Endothelial cell of umbilical vein (primary cell): ENCODE results near the gene DNAJC4. TPM values are rescaled to one million over a fixed set of nuclear protein-coding genes. Genes with fewer than 3 reads are reported as not detected.

ENCODE experiments used
- BruUV-seq: library from RNA; stranded (reverse); fragments of 400-500 nt; replicated peaks from 2 replicates; lab custom pipeline; 2021; lab: Mats Ljungman, UMichigan
- CTCF ChIA-PET: fragments of 300-600, 350-600 bp; sonication (Branson Sonifier 250); formaldehyde crosslinking; loops from one replicate; lab custom pipeline; 2021; ENCODE audit warnings: antibody characterized with exemption, inconsistent platforms; lab: Charles Lee
- POLR2A ChIA-PET: fragments of 300-600, 350-600 bp; sonication (Branson Sonifier 250); formaldehyde crosslinking; loops from one replicate; lab custom pipeline; 2021; ENCODE audit warnings: antibody characterized with exemption, inconsistent platforms; lab: Charles Lee
- DNase-seq: peaks from one replicate; pipeline ENCODE4 v3.0.0-alpha.2; 2011; ENCODE audit warnings: low read depth, low spot score
- FAIRE-seq: peaks from 2 replicates; lab custom pipeline; 2011; peaks lifted over from hg19 to GRCh38; lab: Jason Lieb, UNC
- H2AFZ ChIP-seq: 2 replicates; pipeline ENCODE4 v1.6.0; 2012; ENCODE audit warnings: low read depth, low read length, control low read depth, inconsistent platforms
- H3K27ac ChIP-seq: 2 replicates; pipeline ENCODE4 v1.5.1; 2011; ENCODE audit warnings: low read depth, mild to moderate bottlenecking, control low read depth, low read length, moderate library complexity; ENCODE audit not compliant: insufficient read depth
- H3K27me3 ChIP-seq, 2 experiments: 2 replicates each; pipeline versions ENCODE4 v1.6.0 to v1.6.1; 2011; ENCODE audit warnings: low read length in 2 of 2, mixed read lengths in 1 of 2; ENCODE audit not compliant: control insufficient read depth in 2 of 2, insufficient read depth in 2 of 2
- H3K36me3 ChIP-seq, 2 experiments: 2 replicates in 1 of 2; 3 replicates in 1 of 2; pipeline ENCODE4 v1.5.1; 2011; ENCODE audit warnings: low read length in 2 of 2, mild to moderate bottlenecking in 1 of 2, moderate library complexity in 1 of 2; ENCODE audit not compliant: control insufficient read depth in 2 of 2, insufficient read depth in 2 of 2; ENCODE audit errors: extremely low read depth in 1 of 2
- H3K4me1 ChIP-seq: 3 replicates; pipeline ENCODE4 v1.5.1; 2011; ENCODE audit warnings: mild to moderate bottlenecking, low read length; ENCODE audit not compliant: control insufficient read depth, insufficient read depth; ENCODE audit errors: extremely low read depth
- H3K4me2 ChIP-seq: 2 replicates; pipeline ENCODE4 v1.6.1; 2011; ENCODE audit warnings: low read length, control low read depth, mixed read lengths; ENCODE audit not compliant: insufficient read depth
- H3K4me3 ChIP-seq, 3 experiments: fragments of 200-600 bp in 1 of 3; sonication (generic), shearing (Covaris generic) in 1 of 3; replicated peaks in 1 of 3; 2 replicates each; pipeline ENCODE4 v1.5.1; 2011 to 2016; ENCODE audit warnings: control low read depth in 3 of 3, low read length in 3 of 3, mild to moderate bottlenecking in 2 of 3, inconsistent platforms in 1 of 3, low read depth in 1 of 3, moderate library complexity in 1 of 3; ENCODE audit not compliant: insufficient read depth in 1 of 3
- H3K79me2 ChIP-seq: 2 replicates; pipeline ENCODE4 v1.6.0; 2012; ENCODE audit warnings: low read length, inconsistent platforms; ENCODE audit not compliant: control insufficient read depth, insufficient read depth
- H3K9ac ChIP-seq: replicated peaks from 2 replicates; pipeline ENCODE3; 2011; ENCODE audit warnings: low read length, control low read depth; ENCODE audit not compliant: insufficient read depth; ENCODE audit errors: extremely low read depth
- H3K9me1 ChIP-seq: replicated peaks from 3 replicates; pipeline ENCODE4 v1.6.0; 2011; ENCODE audit warnings: mild to moderate bottlenecking, low read length; ENCODE audit not compliant: control insufficient read depth, insufficient read depth; ENCODE audit errors: extremely low read depth
- H3K9me3 ChIP-seq: replicated peaks from 2 replicates; pipeline ENCODE4 v1.5.1; 2012; ENCODE audit warnings: low read length, inconsistent platforms; ENCODE audit not compliant: control insufficient read depth, insufficient read depth
- H4K20me1 ChIP-seq: replicated peaks from 2 replicates; pipeline ENCODE3; 2011; ENCODE audit warnings: mild to moderate bottlenecking, low read length; ENCODE audit not compliant: control insufficient read depth, insufficient read depth; ENCODE audit errors: extremely low read depth
- EZH2 ChIP-seq: IDR thresholded peaks from 2 replicates; pipeline ENCODE4 v1.6.1; 2012; ENCODE audit warnings: borderline replicate concordance, low read depth, mild to moderate bottlenecking, moderate library complexity, low read length, inconsistent platforms; ENCODE audit not compliant: severe bottlenecking
- FOS ChIP-seq: IDR thresholded peaks from 2 replicates; pipeline ENCODE4 v1.6.1; 2011; ENCODE audit warnings: mild to moderate bottlenecking, low read length, moderate library complexity, borderline replicate concordance; ENCODE audit not compliant: insufficient read depth
- GATA2 ChIP-seq: IDR thresholded peaks from 2 replicates; pipeline ENCODE4 v1.7.0; 2011; ENCODE audit warnings: low read depth, mild to moderate bottlenecking, moderate library complexity, mixed read lengths, low read length; ENCODE audit not compliant: insufficient read length, insufficient read depth
- JUN ChIP-seq: IDR thresholded peaks from 2 replicates; pipeline ENCODE4 v1.6.1; 2011; ENCODE audit warnings: borderline replicate concordance, low read depth; ENCODE audit not compliant: insufficient read length, insufficient read depth
- MAX ChIP-seq: IDR thresholded peaks from 2 replicates; pipeline ENCODE4 v1.6.1; 2011; ENCODE audit not compliant: insufficient read depth, insufficient read length
- MYC ChIP-seq: IDR thresholded peaks from one replicate; pipeline ENCODE4 v1.6.1; 2011; ENCODE audit warnings: mild to moderate bottlenecking, low read depth, low read length
- POLR2A ChIP-seq: IDR thresholded peaks from 2 replicates; pipeline ENCODE4 v1.6.1; 2012; ENCODE audit warnings: low read depth, mild to moderate bottlenecking, control low read depth, low read length
- POLR2AphosphoS5 ChIP-seq: IDR thresholded peaks from 2 replicates; pipeline ENCODE4 v1.6.1; 2012; ENCODE audit warnings: low read depth, mild to moderate bottlenecking, control low read depth, low read length, moderate library complexity; ENCODE audit not compliant: insufficient read depth
- dilution Hi-C: fragments of 300-500 bp; cut with MboI; formaldehyde crosslinking; loops from one replicate; pipeline ENCODE4 v1.15.0; 2019; ENCODE audit warnings: low sequenced_read_pairs; ENCODE audit not compliant: extremely low pct_ligation_motif_present
- intact Hi-C: fragments of 100-400 bp; cut with micrococcal nuclease; formaldehyde crosslinking; loops from one replicate; pipeline ENCODE4 v1.10.0; 2022
- polyA plus RNA-seq, 4 experiments: library from polyadenylated mRNA; depleted of rRNA in 3 of 4; stranded (reverse) in 3 of 4; unstranded in 1 of 4; fragments of >200 nt; gene quantifications; 2 replicates each; pipeline versions ENCODE4 v1.2.1 to v1.2.3, GENCODE V29; 2011 to 2012; ENCODE audit warnings: missing spikeins in 1 of 4
- total RNA-seq: library from RNA; stranded (reverse); gene quantifications from 2 replicates; pipeline ENCODE4 v1.2.3, GENCODE V29; 2021
- TF ChIP-seq, protein P1 (sequence below), 2 donors: IDR thresholded peaks; 1 replicate in 1 of 2; 2 replicates in 1 of 2; pipeline ENCODE4 v1.5.1; 2011; ENCODE audit warnings: low read length in 2 of 2, mild to moderate bottlenecking in 2 of 2, moderate library complexity in 2 of 2, control low read depth in 1 of 2, inconsistent platforms in 1 of 2, low read depth in 1 of 2; ENCODE audit not compliant: insufficient read depth in 1 of 2; ENCODE audit errors: extremely low read depth in 1 of 2

The DNAJC4 gene
- total and polyA plus RNA-seq, 2 donors (not counting 3 experiments of a cell fraction or from before 2014, with no cell fraction given): 23.5 to 41.2 TPM

DNA sequence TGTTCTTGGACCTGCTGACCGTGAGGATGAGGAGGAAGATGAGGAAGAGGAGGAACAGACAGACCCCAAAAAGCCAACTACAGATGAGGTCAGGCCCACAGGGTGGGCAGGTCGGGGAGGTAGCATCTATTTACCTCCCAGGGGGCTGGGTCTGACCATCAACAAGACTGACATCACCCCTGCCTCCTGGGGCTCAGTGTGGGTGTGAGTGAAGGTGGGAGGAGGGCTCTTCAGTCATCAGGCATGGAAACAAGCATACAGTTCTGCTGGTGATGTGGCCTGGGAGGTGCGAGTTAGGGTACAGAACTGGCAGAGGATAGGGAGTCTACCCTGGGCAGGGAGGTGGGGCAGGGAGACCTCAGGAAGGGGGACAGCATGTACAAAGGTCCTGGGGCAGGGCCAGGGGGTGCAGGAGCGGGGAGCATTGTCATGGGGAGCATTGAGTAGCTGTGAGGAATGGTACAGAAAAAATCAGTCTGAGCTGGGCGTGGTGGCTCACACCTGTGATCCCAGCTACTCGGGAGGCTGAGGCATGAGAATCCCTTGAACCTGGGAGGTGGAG lies 29.9 kb downstream of the DNAJC4 start:
- DNase-seq: no peak
- H3K79me2 ChIP-seq: no peaks in the 10 kb centered on the region
- peaks cover 18 to 40% of the 10 kb centered on the region in 2 experiments for H3K36me3 ChIP-seq
- TF ChIP-seq JUN: no peak
- no peak for TF ChIP-seq FOS
- no peak for TF ChIP-seq MAX
- TF ChIP-seq, protein P1, sequence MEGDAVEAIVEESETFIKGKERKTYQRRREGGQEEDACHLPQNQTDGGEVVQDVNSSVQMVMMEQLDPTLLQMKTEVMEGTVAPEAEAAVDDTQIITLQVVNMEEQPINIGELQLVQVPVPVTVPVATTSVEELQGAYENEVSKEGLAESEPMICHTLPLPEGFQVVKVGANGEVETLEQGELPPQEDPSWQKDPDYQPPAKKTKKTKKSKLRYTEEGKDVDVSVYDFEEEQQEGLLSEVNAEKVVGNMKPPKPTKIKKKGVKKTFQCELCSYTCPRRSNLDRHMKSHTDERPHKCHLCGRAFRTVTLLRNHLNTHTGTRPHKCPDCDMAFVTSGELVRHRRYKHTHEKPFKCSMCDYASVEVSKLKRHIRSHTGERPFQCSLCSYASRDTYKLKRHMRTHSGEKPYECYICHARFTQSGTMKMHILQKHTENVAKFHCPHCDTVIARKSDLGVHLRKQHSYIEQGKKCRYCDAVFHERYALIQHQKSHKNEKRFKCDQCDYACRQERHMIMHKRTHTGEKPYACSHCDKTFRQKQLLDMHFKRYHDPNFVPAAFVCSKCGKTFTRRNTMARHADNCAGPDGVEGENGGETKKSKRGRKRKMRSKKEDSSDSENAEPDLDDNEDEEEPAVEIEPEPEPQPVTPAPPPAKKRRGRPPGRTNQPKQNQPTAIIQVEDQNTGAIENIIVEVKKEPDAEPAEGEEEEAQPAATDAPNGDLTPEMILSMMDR (IDR thresholded peaks at IDR 0.05; ENCODE audit: extremely low read depth in 1 of 2, insufficient read depth in 1 of 2, low read depth in 1 of 2, low read length in 2 of 2): no peak
- TF ChIP-seq GATA2: no peak
- TF ChIP-seq MYC: no peak
- TF ChIP-seq EZH2: no peak
- TF ChIP-seq POLR2A: no peak
- no peak for TF ChIP-seq POLR2AphosphoS5
- H2AFZ ChIP-seq: no peak overlapping the region
- dilution Hi-C loops: no loop called here
- no peaks in the 10 kb centered on the region for H3K27me3 ChIP-seq
- no peaks in the 10 kb centered on the region for H3K9me1 ChIP-seq
- no peak overlapping the region for H3K4me3 ChIP-seq
- H3K9me3 ChIP-seq: no peaks in the 10 kb centered on the region
- no peaks in the 10 kb centered on the region for H4K20me1 ChIP-seq
- FAIRE-seq: no peak
- no peak overlapping the region for H3K4me2 ChIP-seq
- BruUV-seq: no TSS peak
- intact Hi-C loops: no loop called here
- CTCF ChIA-PET: interaction anchor here (0.6 to 0.8 kb wide), 3 partner anchors 8 to 56 kb away, joined by 4 read pairs; partner anchors contain the start of gene CATSPERZ
- no peak overlapping the region for H3K9ac ChIP-seq
- POLR2A ChIA-PET: interaction anchor here (0.6 kb wide), 1 partner anchor 1616 kb away, joined by 3 read pairs; no protein-coding TSS in a partner anchor
- H3K4me1 ChIP-seq: peaks cover 15% of the 10 kb centered on the region
- H3K27ac ChIP-seq: no peak overlapping the region
